HG03139 (cell line): ENCODE data around the gene NANP.
"Not testable (repeated sequence)": the region's sequence is repeated elsewhere in the genome, so short reads cannot be mapped to it uniquely, and the experiment has no call there.

Experiments
- ATAC-seq: cut with Tn5 transposase; IDR thresholded peaks from one replicate; pipeline ENCODE4 v1.9.1; 2021; ENCODE audit not compliant: unreplicated experiment

NANP gene

DNA sequence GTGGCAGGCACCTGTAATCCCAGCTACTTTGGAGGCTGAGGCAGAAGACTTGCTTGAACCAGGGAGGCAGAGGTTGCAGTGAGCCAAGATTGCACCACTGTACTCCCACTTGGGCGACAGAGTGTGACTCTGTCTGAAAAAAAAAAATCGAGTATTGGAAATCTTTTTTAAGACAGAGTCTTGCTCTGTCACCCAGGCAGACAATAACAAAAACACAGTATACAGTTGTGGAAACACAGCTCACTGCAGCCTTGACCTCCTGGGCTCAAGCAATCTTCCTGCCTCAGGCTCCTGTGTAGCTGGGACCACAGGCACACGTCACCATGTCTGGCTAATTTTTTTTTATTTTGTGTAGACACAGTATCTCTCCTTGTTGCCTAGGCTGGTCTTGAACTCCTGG, 15.0 kb downstream of the NANP start:
- no peak for ATAC-seq

DNA sequence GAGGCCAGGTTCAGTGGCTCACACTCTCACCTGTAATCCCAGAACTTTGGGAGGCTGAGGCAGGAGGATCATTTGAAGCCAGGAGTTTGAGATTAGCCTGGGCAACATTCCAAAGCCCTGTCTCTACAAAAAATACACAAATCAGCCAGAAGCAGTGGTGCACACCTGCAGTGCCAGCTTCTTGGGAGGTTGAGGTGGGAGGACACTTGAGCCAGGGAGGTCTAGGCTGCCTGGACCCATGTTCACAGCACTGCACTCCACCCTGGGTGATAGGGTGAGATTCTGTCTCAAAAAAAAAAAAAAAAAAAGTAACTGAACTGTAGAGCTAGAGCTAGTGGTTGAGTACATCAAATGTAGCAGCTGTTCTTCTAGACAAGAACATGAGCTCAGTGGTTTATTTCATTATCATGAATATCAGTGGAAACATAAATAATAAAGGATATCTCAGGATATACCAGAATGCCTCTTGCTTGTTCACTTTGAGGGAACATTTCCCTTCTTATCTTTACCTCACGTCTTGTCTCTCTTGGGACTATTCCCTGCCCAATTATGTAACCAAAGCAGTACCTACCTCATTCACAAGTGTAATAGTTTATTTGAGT, 17.6 kb downstream of the NANP start:
- no peak for ATAC-seq

DNA sequence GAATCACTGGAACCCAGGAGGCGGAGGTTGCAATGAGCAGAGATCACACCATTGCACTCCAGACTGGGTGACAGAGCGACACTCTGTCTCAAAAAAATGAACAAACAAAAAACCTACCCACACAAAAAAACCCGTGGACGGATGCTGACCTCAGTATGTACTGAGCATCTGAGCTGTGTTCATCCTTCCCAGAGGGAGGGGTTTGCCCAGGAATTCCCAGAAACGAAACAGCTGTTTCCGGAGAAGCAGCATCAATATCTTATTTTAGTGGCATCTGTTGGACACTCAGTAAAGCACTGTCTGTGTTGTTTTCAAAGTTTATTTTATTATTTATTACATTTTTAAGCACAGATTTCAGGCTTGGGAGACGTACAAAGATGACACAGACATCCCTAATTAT, 18.7 kb downstream of the NANP start:
- no peak for ATAC-seq

DNA sequence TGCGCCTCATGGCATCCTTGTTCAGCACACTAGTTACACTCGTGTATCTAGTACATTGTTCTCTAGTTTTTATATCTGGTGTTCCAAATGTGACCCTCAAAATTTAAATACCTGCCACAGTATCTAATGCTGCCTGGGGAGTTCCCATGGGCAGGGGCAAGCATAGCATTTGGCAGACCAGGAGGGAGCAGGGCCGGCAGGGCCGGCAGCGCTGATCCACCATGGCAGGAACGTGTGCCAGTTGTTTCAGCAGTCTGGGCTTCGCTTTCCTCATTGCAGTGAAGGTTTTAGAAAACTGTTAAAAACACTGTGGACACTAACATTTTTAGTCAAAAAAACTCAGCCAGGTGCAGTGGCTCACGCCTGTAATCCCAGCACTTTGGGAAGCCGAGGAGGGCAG, 19.2 kb downstream of the NANP start:
- no peak for ATAC-seq

DNA sequence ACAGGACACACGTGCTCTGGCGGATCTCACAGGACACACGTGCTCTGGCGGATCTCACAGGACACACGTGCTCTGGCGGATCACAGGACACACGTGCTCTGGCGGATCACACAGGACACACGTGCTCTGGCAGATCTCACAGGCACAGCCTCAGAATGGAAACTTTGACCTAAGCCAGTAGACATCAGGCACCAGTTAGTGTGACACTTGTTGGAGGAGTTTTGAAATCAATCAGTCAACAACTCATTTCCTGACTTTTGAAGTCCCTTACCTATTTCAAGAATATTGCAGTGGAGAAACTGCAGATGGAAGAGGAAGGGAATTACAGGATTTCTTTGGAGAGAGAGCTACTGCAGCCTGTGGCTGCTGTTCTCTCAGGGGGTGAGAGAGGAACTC, 20.9 kb downstream of the NANP start:
- ATAC-seq = not testable (repeated sequence)

DNA sequence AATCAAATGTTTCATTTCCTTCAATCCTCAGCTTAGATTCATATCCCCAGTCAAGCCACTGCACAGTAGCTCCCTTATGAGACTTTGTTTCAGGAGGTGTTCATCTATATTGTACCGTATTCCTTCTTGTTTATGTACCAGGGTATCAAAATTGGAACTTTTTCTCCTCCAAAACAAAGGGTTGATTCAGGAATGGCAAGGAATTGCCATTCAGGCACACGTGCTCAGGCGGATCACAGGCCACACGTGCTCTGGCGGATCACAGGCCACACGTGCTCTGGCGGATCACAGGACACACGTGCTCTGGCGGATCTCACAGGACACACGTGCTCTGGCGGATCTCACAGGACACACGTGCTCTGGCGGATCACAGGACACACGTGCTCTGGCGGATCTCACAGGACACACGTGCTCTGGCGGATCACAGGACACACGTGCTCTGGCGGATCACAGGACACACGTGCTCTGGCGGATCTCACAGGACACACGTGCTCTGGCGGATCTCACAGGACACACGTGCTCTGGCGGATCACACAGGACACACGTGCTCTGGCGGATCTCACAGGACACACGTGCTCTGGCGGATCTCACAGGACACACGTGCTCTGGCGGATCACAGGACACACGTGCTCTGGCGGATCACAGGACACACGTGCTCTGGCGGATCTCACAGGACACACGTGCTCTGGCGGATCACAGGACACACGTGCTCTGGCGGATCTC, 21.5 kb downstream of the NANP start:
- ATAC-seq = not testable (repeated sequence)

DNA sequence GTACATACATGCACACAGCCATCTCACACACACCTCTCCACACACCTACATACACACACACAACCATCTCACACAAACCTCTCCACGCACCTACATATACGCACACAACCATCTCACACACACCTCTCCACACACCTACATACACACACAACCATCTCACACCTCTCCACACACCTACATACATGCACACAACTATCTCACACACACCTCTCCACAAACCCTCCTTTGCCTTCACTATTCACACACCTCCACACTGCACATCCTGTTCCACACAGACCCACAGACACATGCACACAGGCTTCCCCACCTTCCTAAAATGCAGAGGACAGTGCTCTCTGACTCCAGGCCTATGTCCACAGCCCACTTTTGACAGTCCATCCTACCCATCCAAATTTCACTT, 22.2 kb downstream of the NANP start:
- no peak for ATAC-seq

DNA sequence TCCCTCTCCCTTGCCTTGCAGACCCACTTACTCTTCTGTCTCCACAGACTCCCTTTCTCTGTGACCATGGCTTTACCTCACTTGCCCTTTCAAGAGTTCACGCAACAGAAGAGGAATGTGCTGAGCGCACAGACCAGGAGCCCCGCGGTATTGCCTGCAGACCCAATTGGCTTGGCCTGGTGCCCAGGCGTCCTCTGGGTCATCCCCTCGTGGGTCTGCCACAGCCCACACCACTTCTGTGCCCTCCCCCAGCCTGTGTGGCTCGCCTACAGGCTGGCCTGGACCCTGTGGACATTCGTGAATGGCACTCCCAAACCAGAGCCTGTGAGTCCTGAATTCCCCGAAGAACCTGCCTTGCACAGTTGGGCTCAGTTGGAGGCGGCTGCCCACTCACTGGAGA, 23.2 kb downstream of the NANP start:
- ATAC-seq = no peak

DNA sequence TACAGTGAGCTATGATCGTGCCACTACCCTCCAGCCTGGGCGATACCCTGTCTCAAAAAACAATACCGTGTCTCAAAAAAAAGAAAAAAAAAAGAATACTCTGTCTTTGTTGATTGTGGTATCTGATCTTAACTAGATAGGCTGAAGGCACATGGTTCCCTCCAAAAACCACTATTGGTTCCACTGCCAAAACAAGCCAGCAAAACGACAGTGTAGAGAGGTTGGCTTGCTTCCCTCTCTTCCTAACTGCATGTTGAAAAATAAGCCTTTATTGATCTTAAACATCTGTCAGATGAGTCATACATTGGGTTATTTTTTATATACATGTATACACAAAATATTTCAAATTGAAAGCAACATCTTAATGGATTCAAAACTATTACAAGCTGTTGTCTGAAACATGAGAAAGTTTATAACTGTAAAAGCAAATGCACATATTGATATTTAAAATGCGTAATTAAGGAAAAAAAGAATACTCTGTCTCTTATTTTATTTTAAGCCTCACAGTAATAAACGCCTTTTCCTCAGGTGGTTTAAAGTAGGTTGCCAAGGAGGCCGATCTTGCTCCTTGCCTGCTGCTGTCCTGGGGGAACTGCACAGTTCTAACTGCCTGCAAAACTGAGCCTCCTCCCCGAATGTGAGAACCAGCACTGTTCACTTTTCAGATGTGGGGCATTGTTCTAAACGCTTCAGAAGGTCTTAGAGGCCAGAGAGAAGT, 31.5 kb downstream of the NANP start:
- ATAC-seq = no peak

DNA sequence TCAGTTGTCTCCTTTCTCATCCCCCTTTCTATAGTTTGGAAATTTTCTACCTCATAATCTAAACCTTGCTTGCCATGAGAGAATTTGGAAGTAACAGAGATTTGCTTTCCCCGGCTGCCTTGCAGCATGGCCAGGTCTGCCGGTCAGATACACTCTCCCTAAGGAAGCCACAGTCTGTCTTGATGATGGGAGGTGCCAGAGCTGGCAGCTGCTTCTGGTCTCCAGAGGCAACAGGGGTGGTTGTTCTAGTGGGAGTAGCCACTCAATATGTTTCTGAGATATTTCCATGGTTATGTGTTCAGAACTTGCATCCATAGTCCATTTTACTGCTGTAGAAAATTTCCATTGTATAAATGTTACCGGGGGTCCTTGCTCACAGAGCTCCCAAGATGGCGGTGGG, 33.0 kb downstream of the NANP start:
- not testable (repeated sequence) for ATAC-seq

DNA sequence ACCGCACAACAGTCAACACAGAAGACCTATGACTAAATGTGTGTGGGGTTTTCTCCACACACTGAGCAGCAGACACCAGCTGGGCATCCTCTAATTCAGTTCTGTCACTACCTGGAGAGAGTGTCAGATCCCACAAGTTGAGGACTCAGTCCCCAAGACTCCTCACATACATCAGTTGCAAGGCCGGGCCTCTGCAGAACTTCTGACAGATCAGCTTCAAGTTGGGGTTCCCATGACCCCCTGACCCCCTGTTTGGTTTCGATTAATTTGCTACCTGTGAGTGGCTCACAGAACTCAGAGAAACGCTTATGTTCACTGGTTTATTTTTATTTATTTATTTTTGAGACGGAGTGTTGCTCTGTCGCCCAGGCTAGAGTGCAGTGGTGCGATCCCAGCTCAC, 35.3 kb downstream of the NANP start:
- no peak for ATAC-seq

DNA sequence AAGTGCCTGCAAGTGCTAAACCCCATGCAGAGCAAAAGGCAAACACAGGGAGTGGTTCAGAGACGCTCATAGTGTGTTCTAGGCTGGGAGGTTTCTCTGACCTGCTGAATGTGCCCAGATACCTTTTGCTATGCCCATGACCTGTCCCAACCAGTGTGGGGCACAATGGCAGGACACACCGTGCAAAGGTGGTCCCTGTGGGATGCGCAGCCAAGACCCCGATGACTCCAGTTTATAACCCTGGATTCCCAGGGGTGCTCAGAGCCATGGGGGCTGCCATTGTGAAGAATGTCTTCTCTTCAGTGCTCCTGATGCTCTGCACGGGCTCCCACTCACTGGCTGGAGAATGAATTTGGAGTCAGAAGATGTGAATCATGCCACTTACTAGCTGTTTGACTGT, 36.3 kb downstream of the NANP start:
- ATAC-seq = no peak

DNA sequence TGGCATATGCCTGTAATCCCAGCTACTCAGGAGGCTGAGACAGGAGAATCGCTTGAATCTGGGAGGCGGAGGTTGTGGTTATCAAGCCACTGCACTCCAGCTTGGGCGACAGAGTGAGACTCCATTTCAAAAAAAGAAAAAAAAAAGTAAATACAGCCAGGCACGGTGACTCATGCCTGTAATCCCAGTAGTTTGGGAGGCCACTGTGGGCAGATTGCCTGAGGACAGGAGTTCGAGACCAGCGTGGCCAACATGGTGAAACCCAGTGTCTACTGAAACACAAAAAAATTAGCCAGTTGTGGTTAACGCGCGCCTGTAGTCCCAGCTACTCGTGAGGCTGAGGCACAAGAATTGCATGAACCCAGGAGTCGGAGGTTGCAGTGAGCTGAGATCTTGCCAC, 36.9 kb downstream of the NANP start:
- ATAC-seq = no peak

DNA sequence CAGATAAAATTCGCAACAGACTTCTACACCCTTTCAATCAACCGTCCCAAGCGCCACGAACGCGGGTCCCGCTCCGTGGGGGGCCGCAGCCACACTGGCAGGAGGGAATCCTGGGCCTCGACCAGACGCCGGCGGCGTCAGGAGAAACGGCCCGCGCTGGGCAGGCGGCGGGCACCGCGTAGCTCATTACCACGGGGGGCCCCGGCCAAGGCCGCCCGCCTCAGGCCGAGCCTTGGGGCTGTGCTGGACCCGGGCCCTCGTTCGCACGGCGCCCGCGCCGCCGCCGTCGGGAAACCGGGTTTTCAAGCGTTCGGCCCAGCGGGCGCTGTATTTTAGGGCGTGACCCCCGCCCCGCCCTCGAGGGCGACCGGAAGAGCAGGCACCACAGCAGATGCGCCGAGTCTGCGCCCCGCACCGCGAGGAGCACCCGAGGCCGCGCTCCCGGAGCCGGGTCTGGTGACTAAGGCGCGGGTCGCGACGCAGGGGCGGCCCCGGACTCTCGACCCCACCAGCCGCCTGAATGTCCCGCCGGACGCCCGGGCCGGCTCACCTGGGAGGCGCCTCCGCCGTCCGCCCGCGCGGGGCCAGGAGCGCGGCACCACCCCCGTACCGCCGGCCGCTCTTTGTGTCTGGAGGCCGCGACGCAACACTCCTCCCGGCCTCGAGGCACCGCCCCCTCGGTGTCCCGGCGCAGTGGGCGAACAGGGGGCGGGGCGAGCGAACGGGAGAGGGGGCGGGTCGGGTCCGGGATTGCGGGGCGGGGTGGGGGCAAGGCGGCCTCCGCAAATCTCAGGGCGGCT, 38.7 kb downstream of the NANP start, which contains the start of gene NINL:
NINL (minus strand) TSS at position 627 of the 800 bp plus-strand sequence. CDS start 58,944 bp downstream, outside the sequence.
- no peak for ATAC-seq

DNA sequence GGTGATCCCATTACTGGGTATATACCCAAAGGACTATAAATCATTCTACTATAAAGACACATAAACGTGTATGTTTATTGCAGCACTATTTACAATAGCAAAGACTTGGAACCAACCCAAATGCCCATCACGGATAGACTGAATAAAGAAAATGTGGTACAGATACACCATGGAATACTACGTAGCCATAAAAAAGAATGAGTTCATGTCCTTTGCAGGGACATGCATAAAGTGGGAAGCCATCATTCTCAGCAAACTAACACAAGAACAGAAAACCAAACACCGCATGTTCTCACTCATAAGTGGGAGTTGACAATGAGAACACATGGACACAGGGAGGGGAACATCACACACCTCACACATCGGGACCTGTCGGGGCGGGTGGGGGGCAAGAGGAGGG, 40.2 kb downstream of the NANP start:
- not testable (repeated sequence) for ATAC-seq

DNA sequence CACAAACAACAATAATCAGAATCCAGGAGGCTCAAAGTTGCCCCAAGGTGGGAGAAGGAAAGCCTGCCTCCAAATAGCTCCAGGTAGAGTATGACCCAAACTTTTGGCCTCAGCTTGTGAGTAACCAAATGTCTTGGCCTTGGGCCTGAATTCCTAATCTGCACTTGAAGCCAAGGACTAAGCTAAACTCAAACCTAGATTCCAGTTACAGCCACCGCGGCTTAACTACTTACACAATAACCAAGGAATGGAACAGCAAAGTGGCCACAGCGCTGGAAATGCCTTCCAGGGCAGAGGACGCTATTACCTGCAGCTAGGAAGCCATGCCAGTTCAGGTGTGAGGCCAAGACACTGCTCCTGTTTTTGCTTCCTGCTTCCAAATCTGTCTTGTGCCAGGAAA, 43.1 kb downstream of the NANP start:
- ATAC-seq = no peak

DNA sequence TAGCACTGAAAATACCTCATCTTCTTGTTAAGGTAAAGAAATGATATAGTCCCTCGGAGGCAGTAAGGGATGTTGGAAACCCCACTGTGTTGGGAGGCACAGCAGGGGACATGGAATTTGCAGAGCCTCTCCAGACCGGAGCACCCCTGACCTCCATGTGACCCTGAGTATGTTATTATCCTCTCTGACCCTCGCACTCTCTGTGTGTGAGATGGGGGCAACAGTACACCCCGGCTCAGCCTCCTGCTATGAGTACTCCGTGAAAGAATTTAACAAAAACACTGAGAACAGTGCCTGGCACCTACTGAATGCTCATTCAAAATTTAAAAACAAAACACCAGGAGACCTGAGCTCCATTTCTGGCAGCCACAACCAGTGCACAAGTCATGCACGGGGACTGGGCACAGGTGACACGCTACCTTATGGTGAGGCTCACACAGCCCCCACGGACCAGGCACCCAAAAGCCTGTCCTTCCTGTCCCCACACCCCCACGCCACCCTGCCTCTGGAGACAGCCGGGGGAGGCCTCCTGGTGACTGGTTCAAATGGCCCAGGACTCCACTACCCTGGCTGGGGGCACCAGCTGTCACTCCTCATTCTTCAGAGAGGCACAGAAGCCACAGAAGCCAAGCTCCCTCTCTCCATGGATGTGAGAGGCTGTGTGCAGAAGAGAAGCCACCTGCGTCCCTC, 44.6 kb downstream of the NANP start:
- no peak for ATAC-seq

DNA sequence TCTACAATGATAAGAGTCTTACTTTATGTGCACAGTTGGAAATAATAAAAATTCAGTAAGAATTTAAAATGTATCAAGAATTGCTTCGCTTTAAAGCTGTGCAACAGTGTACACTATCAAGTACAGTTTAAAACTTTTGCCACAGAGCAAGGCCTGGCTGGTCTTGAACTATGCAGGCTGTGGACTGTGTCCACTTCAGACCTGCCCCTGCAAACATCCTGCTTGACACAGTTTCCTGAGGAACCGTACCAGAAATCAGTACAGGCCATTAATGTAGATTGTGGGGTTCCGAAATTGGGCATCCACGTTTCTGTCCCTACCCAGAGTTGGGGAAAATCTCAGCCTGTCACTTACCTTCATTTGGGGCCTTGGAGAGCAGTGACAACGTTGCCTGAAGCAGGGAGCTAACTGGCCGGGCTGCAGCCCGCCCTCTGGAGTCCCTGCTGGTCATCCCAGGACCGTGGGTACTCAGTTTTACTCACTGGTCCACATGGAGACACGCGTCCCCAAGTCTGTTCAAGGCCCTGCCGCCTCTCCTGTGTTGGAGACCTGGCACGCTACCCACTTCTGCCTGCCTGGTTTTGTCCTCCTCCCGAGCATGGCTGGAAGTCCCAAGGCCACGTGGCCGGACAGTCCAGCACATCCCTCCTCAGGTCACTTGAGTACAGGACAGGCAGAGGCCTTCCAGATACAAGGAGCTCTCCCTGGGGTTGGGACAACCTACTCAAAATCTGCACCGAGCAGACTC, 46.9 kb downstream of the NANP start:
- no peak for ATAC-seq

DNA sequence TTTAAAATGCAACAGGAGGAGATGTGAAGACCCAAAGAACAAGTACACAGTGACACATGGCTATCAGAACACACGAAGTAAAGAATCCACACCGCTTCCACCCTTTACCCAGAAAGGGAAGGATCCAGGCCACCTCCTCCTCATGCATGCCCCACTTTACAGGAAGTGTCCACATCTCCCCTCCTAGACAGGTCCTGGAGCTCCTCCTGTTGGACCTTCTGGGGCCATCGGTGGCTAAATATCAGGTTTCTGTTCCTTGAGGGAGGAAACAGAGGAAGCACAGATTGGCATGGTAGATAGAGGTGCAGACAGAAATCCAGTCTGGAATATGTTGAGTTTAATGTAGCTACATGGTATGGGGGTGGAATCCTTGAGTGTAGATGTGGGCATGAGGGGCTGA, 49.4 kb downstream of the NANP start:
- ATAC-seq = no peak
